OCI-LY3 (cell line): ENCODE measurements around the gene EGFL7.

Experiments
- CTCF ChIP-seq: fragments of 200-600, 300-600 bp; sonication (generic); IDR thresholded peaks from 2 replicates; pipeline ENCODE4 v1.5.1; 2014; ENCODE audit warnings: antibody characterized with exemption, low read length, low read depth
- EZH2phosphoT487 ChIP-seq: fragments of 200-600 bp; shearing (Covaris generic); IDR thresholded peaks from 2 replicates; pipeline ENCODE4 v1.6.1; 2018; ENCODE audit warnings: antibody characterized with exemption, mixed run types, low read depth

- no peak for TF ChIP-seq CTCF
- no peak for TF ChIP-seq EZH2phosphoT487
Measured at GRCh38 chr9:136686534-136686793, 23.7 kb downstream of the EGFL7 start.
